Stimulated activated CD8-positive, alpha-beta memory T cell treated with anti-CD3 and anti-CD28 coated beads, Interleukin-2, amount 100 ng/mL, for 48 hours (primary cell): ENCODE data around the gene TNNI2.
"Not testable (repeated sequence)": the region's sequence is repeated elsewhere in the genome, so short reads cannot be mapped to it uniquely, and the experiment has no call there.

Source experiments
- DNase-seq, 2 donors: peaks; one replicate each; pipeline ENCODE4 v3.0.0-alpha.2; 2020; ENCODE audit warnings: low read depth in 2 of 2

Gene TNNI2

DNA sequence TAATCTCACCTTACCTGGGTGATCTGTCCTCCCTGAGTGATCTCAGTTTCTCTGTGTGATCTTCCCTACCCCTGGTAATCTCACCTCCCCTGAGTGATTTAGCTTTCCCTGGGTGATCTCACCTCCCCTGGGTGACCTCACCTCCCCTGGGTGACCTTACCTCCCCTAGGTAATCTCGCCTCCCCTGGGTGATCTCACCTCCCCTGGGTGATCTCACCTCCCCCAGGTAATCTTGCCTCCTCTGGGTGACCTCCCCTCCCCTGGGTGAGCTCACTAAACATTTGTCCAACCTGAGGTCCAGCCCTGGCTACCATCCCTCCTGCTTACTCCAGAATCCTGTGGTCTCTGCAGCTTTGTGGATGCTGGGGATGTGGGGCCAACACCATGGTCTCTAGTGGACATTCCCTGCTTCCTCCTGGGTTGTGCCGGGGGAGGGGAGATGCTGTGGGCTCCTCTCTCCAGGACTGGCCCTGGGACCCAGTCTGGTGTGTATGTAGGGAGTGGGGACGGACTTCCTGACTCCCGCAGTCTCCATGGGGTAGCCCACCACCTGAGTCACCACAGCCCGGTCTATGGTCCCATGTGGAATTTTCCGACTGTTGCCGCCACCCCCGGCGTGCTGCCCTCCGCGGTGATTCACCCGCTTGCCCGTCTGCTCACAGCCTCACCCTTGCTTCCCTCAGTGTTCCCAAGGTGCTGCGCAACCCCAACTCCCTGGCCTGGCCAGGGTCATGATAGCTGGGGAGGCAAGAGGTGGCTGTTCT, 24.0 kb downstream of the TNNI2 start:
- no peak for DNase-seq

- DNase-seq, result no peak
Measured at GRCh38 chr11:1863352-1864216, 24.8 kb downstream of the TNNI2 start.

DNA sequence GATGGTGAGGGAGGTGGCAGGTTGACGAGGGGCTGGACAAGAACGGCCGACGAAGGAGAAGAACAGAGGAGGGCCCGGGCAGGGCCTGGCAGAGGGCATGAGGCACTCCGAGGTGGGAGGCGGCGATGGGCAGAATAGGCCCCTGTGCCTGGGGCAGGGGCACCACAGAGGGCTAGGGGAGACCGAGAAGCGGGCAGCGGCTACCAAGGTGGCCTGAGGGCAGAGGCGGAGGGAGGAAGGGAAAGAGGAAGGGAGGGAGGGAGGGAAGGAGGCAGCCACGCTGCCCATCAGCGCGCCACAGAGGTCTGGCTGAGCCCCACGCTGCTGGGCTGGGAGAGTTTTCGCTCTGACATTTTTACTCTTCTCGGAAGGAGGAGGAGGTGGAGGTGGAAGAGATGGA, 25.4 kb downstream of the TNNI2 start:
- no peak for DNase-seq

- no peak for DNase-seq
Measured at GRCh38 chr11:1864831-1865665, 26.3 kb downstream of the TNNI2 start.

DNA sequence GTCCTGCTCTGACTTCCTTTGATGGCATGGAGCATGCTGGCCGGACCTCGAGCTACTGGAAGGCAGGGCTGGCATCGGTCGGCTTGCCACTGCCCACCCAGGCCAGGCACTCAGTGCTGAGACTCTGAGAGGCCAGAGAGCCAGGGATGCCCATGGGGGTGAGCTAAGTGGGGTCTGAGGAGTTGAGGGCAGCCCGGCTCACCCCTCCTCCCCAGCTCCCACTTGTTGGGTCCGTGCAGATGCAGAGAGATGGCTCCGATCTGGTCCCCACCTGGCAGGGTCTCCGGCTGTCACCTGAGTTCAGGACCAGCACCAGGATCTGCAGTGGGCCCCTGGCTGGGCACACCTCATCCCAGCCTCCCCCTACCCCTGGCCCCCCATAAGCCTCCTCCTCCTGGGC, 27.4 kb downstream of the TNNI2 start:
- no peak for DNase-seq

DNA sequence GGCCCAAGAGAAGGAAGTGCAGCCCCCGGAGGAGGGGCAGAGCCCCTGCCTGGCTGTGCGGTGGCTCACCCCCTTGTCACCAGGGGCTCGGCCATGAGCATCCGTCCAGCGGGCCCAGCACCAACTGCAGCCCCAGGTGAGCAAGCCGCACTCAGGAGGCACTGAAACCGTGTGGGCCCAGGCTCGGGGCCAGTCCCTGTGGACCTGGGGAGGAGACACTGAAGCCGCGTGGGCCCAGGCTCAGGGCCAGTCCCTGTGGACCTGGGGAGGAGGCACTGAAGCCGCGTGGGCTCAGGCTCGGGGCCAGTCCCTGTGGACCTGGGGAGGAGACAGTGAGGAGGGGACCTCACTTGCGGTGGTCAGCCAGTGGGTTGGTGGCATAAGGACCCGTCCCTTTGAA, 28.0 kb downstream of the TNNI2 start:
- DNase-seq, result no peak

- DNase-seq, result no peak
Measured at GRCh38 chr11:1867381-1867780, 28.6 kb downstream of the TNNI2 start.

- DNase-seq, result no peak
Measured at GRCh38 chr11:1868056-1868635, 29.4 kb downstream of the TNNI2 start.

DNA sequence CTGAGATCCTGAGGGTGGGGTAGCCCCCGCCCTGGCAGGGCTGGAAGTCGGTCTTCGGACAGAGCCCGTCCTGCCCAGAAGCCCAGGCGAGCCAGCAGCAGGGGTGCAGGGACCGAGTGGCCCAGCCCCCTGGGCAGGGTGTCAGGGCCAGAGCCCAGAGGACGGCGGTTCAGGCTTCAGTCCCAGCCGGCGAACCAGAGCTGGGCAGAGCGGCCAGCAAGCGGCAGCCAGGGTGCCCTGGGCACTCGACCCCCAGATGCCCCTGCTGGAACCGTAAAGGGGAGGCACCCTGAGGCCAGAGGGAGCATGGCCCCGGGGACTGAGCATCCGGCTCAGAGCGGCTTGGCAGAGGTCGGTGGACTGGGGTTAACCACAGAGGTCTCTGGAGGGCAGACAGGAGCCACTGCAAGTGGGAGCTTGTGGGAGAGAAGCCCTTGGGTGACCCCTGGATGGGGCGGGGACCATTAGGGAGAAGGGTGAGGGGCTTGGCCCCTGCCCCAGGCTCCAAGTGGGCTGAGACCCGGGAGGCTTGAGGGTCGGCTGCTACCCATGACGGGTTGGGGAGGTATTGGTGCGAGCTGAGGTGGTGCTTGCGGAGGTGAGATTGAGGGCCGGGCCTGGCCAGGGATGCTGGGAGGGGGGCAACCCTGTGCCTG, 30.0 kb downstream of the TNNI2 start:
- no peak for DNase-seq

DNA sequence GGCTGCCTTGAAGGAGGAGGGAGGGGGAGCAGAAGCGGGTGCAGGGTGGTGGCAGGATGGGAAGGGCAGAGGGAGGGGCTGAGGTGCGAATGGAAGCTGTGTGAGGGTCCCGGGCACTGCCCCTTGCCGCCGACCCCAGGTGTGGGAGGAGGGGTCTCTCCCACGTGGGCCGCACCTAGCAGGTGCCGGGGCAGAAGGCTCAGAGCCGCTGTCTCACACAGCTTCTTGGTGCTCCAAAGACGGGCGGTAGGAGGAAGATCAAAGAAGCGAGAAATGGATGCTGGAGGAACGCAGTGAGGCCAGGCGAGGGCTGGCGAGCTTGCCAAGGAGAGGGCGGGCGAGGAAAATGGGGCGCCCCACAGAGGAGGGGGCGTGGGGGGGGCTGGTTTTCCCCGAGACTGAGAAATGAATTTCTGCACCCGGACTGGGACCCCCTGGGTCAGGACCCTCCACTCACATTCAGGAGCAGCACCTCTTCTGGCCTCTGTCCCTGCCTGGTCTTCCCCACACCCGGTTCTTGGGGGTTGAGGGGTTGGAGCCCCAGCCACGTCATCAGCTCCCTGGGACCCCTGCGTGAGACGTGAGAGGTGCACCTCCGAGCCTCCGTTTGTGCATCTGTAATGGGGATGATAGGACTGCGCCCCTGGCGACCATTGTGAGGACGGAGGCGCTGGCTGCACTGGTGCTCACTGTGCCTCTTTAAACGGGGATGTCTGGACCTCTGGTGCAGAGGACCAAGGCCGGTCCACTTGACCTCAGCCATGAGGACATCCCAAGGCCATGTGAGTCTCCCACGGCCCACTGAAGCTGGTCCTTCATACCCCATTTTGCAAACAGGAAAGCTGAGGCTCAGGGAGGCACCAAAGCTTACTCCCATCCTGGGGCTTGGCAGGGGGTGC, 30.9 kb downstream of the TNNI2 start:
- DNase-seq, result no peak

- no peak for DNase-seq
Measured at GRCh38 chr11:1870326-1870696, 31.5 kb downstream of the TNNI2 start.

DNA sequence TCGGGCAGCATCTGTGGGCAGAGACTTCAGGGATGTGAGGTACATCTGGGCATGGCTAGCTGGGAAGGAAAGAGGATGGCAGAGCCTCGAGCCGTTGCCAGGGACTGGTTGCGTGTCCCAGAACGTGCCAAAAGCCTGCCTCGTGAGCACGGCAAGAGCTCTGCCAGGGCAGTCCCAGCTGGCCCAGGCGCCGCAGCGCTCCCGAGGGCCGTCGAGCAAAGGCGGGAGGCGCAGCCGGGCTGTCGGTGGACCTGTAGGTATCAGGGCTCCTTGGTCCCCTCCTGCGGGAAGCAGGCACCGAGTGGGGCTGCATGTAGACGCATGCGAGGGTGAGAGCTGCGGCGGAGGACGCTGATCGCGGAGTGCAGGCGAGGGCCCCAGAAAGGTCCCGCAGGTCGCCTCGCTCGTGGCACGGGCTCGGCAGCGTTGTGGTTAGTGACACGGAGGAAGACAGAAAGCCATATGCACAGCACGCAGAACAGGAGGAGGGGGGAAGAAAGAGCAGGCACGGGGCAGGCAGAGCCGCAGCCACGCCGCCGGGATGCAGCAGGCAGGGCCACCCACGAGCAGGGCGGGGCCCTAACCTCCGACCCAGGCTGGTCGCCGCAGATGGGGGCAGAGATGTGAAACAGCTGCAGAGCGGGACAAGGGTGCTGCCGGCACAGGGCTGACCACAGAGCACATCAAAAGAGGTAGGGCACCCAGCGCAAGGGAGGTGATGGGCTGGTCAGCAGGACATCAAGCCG, 32.1 kb downstream of the TNNI2 start:
- no peak for DNase-seq

DNA sequence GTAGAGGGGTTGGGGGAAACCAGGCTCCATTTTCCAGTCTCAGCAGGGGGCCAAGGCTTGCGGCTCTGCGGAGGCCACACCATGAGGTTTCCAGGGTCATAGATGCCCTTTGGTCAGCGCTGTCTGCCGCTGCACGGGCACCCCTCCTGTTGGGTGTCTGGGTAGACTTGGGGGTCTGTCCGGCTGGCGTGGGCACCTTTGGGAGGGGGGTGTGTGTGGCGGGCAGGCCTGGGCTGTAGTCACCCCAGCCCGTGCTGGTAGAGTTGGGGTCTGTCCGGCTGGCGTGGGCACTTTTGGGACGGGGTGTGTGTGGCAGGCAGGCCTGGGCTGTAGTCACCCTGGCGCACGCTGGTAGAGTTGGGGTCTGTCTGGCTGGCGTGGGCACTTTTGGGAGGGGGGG, 32.8 kb downstream of the TNNI2 start:
- no peak for DNase-seq

DNA sequence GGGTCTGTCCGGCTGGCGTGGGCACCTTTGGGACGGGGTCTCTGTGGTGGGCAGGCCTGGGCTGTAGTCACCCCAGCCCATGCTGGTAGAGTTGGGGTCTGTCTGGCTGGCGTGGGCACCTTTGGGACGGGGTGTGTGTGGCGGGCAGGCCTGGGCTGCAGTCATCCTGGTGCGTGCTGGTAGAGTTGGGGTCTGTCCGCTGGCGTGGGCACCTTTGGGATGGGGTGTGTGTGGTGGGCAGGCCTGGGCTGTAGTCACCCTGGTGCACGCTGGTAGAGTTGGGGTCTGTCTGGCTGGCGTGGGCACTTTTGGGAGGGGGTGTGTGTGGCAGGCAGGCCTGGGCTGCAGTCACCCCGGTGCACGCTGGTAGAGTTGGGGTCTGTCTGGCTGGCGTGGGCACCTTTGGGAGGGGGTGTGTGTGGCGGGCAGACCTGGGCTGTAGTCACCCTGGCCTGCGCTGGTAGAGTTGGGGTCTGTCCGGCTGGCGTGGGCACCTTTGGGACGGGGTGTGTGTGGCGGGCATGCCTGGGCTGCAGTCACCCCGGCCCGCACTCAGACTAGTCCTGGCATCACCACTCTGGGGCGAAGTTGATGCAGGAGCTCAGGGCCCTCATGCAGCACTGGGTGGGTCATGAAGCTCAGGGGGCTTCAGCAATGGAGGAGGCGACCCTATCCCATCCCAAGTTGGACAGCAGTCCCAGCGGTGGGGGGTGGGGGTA, 33.6 kb downstream of the TNNI2 start:
- no peak for DNase-seq

DNA sequence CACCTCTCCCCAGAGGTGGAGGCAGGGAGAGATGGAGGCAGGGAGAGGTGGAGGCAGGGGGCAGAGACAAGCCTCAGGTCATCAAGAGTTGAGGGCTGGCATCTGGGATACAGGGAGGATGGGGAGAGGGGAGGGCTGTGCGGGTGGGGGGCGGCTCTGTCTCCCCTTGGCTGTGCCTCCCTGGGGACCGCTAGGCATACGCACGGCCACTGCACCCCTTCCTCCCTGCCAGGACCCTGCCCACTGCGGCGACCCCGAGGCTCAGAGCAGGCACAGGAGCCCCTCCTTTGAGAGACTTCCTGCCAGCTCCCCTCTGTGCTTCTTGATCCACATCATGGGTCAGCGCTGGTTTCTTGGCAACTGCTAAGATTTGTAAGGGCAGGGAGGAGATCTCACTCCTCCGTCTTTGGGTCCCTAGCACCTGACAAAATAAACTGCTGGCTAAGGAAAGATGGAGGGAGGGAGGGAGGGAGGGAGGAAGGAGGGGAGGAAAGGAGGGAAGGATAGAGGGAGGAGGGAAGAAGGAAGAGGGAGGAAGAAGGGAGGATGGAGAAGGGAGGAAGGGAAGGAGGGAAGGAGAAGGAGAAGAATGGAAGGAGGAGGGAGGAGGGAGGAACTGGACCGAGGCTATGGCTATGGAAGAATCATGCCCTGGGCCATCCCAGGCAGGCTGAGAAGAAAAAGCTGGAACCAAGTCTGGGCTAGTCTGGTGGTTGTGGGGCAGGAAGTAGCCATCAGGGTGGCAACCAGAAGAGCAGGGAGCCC, 34.4 kb downstream of the TNNI2 start:
- DNase-seq, result no peak

DNA sequence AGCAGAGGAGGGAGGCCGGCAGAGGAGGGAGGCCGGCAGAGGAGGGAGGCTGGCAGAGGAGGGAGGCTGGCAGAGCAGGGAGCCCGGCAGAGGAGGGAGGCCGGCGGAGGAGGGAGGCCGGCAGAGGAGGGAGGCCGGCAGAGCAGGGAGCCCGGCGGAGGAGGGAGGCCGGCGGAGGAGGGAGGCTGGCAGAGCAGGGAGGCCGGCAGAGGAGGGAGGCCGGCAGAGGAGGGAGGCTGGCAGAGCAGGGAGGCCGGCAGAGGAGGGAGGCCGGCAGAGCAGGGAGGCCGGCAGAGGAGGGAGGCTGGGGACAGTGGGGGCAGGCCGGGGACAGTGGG, 35.0 kb downstream of the TNNI2 start:
- not testable (repeated sequence) for DNase-seq

DNA sequence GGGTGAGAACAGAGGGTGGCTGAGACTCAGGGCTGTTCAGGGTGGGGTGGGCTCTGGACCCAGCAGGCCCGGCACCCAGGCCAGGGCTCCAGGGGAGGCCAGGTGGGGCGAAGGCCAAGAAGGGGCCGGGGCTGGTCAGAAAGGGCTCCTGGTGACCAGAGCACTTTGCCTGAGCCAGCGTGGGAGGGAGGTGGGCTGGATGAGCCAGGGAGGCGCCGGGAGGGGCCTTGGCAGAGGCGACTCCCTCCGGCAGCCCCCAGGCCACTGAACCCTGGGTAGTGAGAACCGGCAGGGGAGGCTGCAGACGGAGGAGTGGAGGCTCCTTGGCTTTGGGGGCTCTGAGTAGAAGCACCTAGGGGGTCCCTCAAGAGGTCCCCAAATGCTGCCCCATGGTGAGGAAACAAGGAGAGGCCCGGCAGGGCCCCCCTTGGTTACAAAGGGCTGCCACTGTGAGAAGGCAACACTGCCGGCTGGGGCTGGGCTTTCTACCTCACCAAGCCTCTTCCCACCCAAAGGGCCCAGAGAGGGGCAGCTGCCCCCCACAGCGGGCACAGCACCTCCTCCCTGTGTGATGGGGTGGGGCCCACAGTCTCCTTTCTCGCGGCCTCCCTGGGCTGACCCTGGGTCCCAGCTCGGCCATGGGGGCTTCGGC, 35.8 kb downstream of the TNNI2 start:
- not testable (repeated sequence) for DNase-seq
